K562 (cell line): Measurements from ENCODE around the gene DHDDS. TPM values are rescaled to one million over a fixed set of nuclear protein-coding genes. Genes with fewer than 3 reads are reported as not detected.
A peak's percentile ranks its signal among the peaks of the same experiment; 100 is the strongest.

Experiments used
- ATAC-seq: fragments of 200-7000 bp; cut with Tn5 transposase; 3 replicates; pipeline ENCODE4 v1.9.1; 2020; ENCODE audit warnings: moderate library complexity
- BruUV-seq: library from RNA; stranded (reverse); fragments of 400-500 nt; replicated peaks from 2 replicates; lab custom pipeline; 2021; lab: Mats Ljungman, UMichigan
- CTCF ChIA-PET: fragments of 300-600 bp; formaldehyde crosslinking; extraction: SDS; loops from one replicate; lab custom pipeline; 2021; ENCODE audit warnings: low intra/inter-chr PET ratio; lab: Yijun Ruan, JAX
- POLR2A ChIA-PET: fragments of 300-600, 350-650 bp; sonication (Branson Sonifier 250); formaldehyde crosslinking; extraction: SDS; loops from one replicate; lab custom pipeline; 2021; ENCODE audit warnings: antibody characterized with exemption, inconsistent platforms; lab: Yijun Ruan, JAX
- DNase-seq, 4 experiments: peaks; one replicate each; pipeline versions ENCODE4 v3.0.0 to v3.0.0-alpha.2; 2011 to 2018; ENCODE audit warnings: low spot score in 3 of 4, mixed read lengths in 3 of 4; ENCODE audit errors: extremely low read depth in 1 of 4
- FAIRE-seq: peaks from 2 replicates; lab custom pipeline; 2011; peaks lifted over from hg19 to GRCh38; lab: Jason Lieb, UNC
- H2AFZ ChIP-seq: 2 replicates; pipeline ENCODE4 v1.6.0; 2011; ENCODE audit warnings: low read depth, low read length, control low read depth, inconsistent platforms
- H3K27ac ChIP-seq: fragments of 200-600 bp; 3 replicates; pipeline ENCODE4 v1.8.0; 2011; ENCODE audit warnings: low read depth, mild to moderate bottlenecking, control low read depth, inconsistent platforms, low read length, moderate library complexity, mixed read lengths; ENCODE audit errors: extremely low read depth
- H3K27me3 ChIP-seq, 2 experiments: fragments of 300-600 bp in 1 of 2; 2 replicates in 1 of 2; 3 replicates in 1 of 2; pipeline versions ENCODE4 v1.6.0 to v1.8.0; 2011; ENCODE audit warnings: inconsistent platforms in 2 of 2, low read length in 2 of 2, mild to moderate bottlenecking in 1 of 2, mixed read lengths in 1 of 2, moderate library complexity in 1 of 2; ENCODE audit not compliant: control insufficient read depth in 2 of 2, insufficient read depth in 2 of 2
- H3K36me3 ChIP-seq: fragments of 300-600 bp; 3 replicates; pipeline ENCODE4 v1.8.0; 2011; ENCODE audit warnings: mild to moderate bottlenecking, low read length, inconsistent platforms; ENCODE audit not compliant: control insufficient read depth, insufficient read depth
- H3K4me1 ChIP-seq, 2 experiments: fragments of 200-600 bp in 1 of 2; replicated peaks in 1 of 2; 2 replicates in 1 of 2; 3 replicates in 1 of 2; pipeline versions ENCODE4 v1.5.1 to v1.8.0; 2011; ENCODE audit warnings: inconsistent platforms in 2 of 2, low read length in 2 of 2, mild to moderate bottlenecking in 1 of 2, mixed read lengths in 1 of 2, moderate library complexity in 1 of 2; ENCODE audit not compliant: control insufficient read depth in 2 of 2, insufficient read depth in 2 of 2
- H3K4me2 ChIP-seq: 2 replicates; pipeline ENCODE4 v1.6.1; 2011; ENCODE audit warnings: low read length, control low read depth, inconsistent platforms, mixed read lengths; ENCODE audit not compliant: insufficient read depth
- H3K4me3 ChIP-seq: fragments of 200-600 bp; sonication (generic), shearing (Covaris generic); 2 replicates; pipeline ENCODE4 v1.5.1; 2016; ENCODE audit warnings: control low read depth, inconsistent platforms
- H3K79me2 ChIP-seq: fragments of 200-600 bp; 3 replicates; pipeline ENCODE4 v1.8.0; 2011; ENCODE audit warnings: low read length, inconsistent platforms; ENCODE audit not compliant: control insufficient read depth, insufficient read depth
- H3K9ac ChIP-seq, 2 experiments: 2 replicates each; pipeline versions ENCODE4 v1.6.0 to v1.6.1; 2011; ENCODE audit warnings: low read depth in 2 of 2, low read length in 2 of 2, control low read depth in 1 of 2, inconsistent platforms in 1 of 2, mild to moderate bottlenecking in 1 of 2, mixed read lengths in 1 of 2; ENCODE audit not compliant: insufficient read depth in 1 of 2
- H3K9me1 ChIP-seq: one replicate; pipeline ENCODE4 v1.6.0; 2011; ENCODE audit warnings: inconsistent platforms, mild to moderate bottlenecking, low read length, moderate library complexity; ENCODE audit not compliant: control insufficient read depth, insufficient read depth
- H3K9me3 ChIP-seq: replicated peaks from 2 replicates; pipeline ENCODE4 v1.5.1; 2011; ENCODE audit warnings: low read depth, low read length, inconsistent platforms; ENCODE audit not compliant: control insufficient read depth, insufficient read depth
- H4K20me1 ChIP-seq: replicated peaks from 2 replicates; pipeline ENCODE4 v1.6.1; 2011; ENCODE audit warnings: low read length, inconsistent platforms, mixed read lengths; ENCODE audit not compliant: control insufficient read depth, insufficient read depth
- BACH1 ChIP-seq: fragments of 200-800 bp; sonication (Bioruptor generic); IDR thresholded peaks from 2 replicates; pipeline ENCODE4 v1.6.1; 2016; ENCODE audit warnings: missing genetic modification characterization, missing compliant biosample characterization
- BHLHE40 ChIP-seq: IDR thresholded peaks from 2 replicates; pipeline ENCODE4 v1.6.1; 2011; ENCODE audit warnings: low read length, improper control_type of control experiment
- DIDO1 ChIP-seq: fragments of 450-650 bp; IDR thresholded peaks from 2 replicates; pipeline ENCODE4 v1.6.1; 2016; ENCODE audit warnings: low read depth, missing biosample characterization, missing genetic modification characterization
- FOXJ3 ChIP-seq: sonication (generic); formaldehyde crosslinking; IDR thresholded peaks from 2 replicates; pipeline ENCODE4 v1.4.0; 2020; ENCODE audit warnings: mild to moderate bottlenecking, missing genetic modification reagents
- GATA2 ChIP-seq: sonication (generic); formaldehyde crosslinking; IDR thresholded peaks from 2 replicates; pipeline ENCODE4 v1.4.0; 2020; ENCODE audit warnings: mild to moderate bottlenecking, missing genetic modification reagents
- MTA1 ChIP-seq: fragments of 450-650 bp; IDR thresholded peaks from 2 replicates; pipeline ENCODE4 v1.6.1; 2017; ENCODE audit warnings: borderline replicate concordance
- NR2C2 ChIP-seq, 2 experiments: fragments of 200-800 bp in 1 of 2; sonication (Bioruptor generic) in 1 of 2; sonication (generic) in 1 of 2; formaldehyde crosslinking in 1 of 2; IDR thresholded peaks; 2 replicates each; pipeline versions ENCODE4 v1.6.1 to v1.8.0; 2016 to 2022; ENCODE audit warnings: mild to moderate bottlenecking in 1 of 2, missing compliant biosample characterization in 1 of 2, missing genetic modification characterization in 1 of 2, missing genetic modification reagents in 1 of 2
- RAD51 ChIP-seq: fragments of 450-650 bp; IDR thresholded peaks from 2 replicates; pipeline ENCODE4 v1.7.1; 2016; ENCODE audit warnings: low read depth, mild to moderate bottlenecking, borderline replicate concordance
- TGIF2 ChIP-seq: sonication (generic); formaldehyde crosslinking; IDR thresholded peaks from 2 replicates; pipeline ENCODE4 v1.8.1; 2022; ENCODE audit warnings: mild to moderate bottlenecking, missing genetic modification reagents, moderate library complexity
- XRCC5 ChIP-seq: fragments of 200-400 bp; formaldehyde crosslinking; IDR thresholded peaks from 2 replicates; pipeline ENCODE4 v1.6.1; 2017; ENCODE audit warnings: low read depth, mild to moderate bottlenecking, low read length
- ZNF668 ChIP-seq: fragments of 250-450 bp; sonication (Bioruptor Pico); IDR thresholded peaks from 2 replicates; pipeline ENCODE4 v1.8.0; 2022; ENCODE audit warnings: mild to moderate bottlenecking, inconsistent platforms
- WGBS: fragments of 100-300 bp; shearing (Covaris generic); methylation state at CpG from one replicate; pipeline ENCODE4 v1.1.6; 2016; ENCODE audit warnings: low coverage, mixed read lengths; ENCODE audit not compliant: insufficient coverage; ENCODE audit errors: missing lambda C conversion rate; 5-methylcytosine and 5-hydroxymethylcytosine counted together
- in situ Hi-C: fragments of 300-500 bp; cut with MboI; formaldehyde crosslinking; loops from 4 replicates; pipeline ENCODE4 v1.15.0; 2018; ENCODE audit warnings: inconsistent platforms, mixed read lengths
- intact Hi-C: fragments of 100-400 bp; cut with micrococcal nuclease; formaldehyde crosslinking; loops from 2 replicates; pipeline ENCODE4 v1.14.2; 2022
- polyA plus RNA-seq, 8 experiments: library from polyadenylated mRNA; depleted of rRNA in 4 of 8; stranded (reverse) in 5 of 8; unstranded in 3 of 8; fragments of >200 nt; fragmentation: Nextera tagmentation in 2 of 8; fragmentation: Illumina TruSeq in 1 of 8; extraction: Ambion mirVana in 2 of 8; extraction: Trizol in 1 of 8; gene quantifications; 2 replicates each; pipeline versions ENCODE4 v1.2.1 to v1.2.3, GENCODE V29; 2011 to 2014; ENCODE audit warnings: inconsistent platforms in 1 of 8, missing spikeins in 1 of 8
- total RNA-seq, 7 experiments: library from RNA; depleted of rRNA in 6 of 7; stranded (reverse); fragments of >200 nt in 6 of 7; fragmentation: Illumina TruSeq in 2 of 7; extraction: Trizol in 2 of 7; gene quantifications; 2 replicates each; pipeline versions ENCODE4 v1.2.1 to v1.2.3, GENCODE V29; 2011 to 2021; ENCODE audit warnings: low replicate concordance in 1 of 7
- TF ChIP-seq, protein P1 (sequence below): fragments of 450-650 bp; IDR thresholded peaks from 2 replicates; pipeline ENCODE4 v1.6.1; 2016; ENCODE audit warnings: mild to moderate bottlenecking
- TF ChIP-seq, protein P2 (sequence below): fragments of 250-450 bp; sonication (Bioruptor Pico); IDR thresholded peaks from 2 replicates; pipeline ENCODE4 v1.4.0; 2020; ENCODE audit warnings: borderline replicate concordance
- TF ChIP-seq, protein P3 (sequence below): fragments of 250-450 bp; sonication (Bioruptor Pico); IDR thresholded peaks from 2 replicates; pipeline ENCODE4 v1.9.0; 2021; ENCODE audit warnings: mild to moderate bottlenecking
- TF ChIP-seq, protein P4 (sequence below): fragments of 250-450 bp; sonication (Bioruptor Pico); IDR thresholded peaks from 2 replicates; pipeline ENCODE4 v1.5.0; 2021
- TF ChIP-seq, protein P5 (sequence below): fragments of 200-800 bp; sonication (Bioruptor generic); IDR thresholded peaks from 2 replicates; pipeline ENCODE4 v1.6.1; 2017; ENCODE audit warnings: missing genetic modification characterization, missing compliant biosample characterization

The DHDDS gene
- total and polyA plus RNA-seq, 9 of the 15 experiments (the other 6 are each of a cell fraction or from before 2014, with no cell fraction given) = 33.3 to 55.0 (median 44.3) TPM

DNA sequence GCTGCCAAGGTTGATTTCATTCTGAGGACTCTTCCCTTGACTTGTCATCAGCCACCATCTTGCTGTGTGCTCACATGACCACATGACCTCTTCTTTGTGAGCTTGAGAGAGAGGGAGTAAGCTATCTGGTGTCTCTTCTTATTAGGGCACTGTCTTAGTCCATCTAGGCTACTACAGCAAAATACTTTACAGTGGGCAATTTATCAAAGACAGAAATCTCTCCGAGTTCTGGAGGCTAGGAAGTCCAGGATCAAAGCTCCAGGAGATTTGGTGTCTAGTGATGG, 85.6 kb downstream of the DHDDS start:
- H3K9me1 ChIP-seq = no peaks in the 10 kb centered on the region
- in situ Hi-C loops = no loop called here
- no peaks in the 10 kb centered on the region for H3K79me2 ChIP-seq
- 30% methylated on average over 1 of the region's 1 CpG for WGBS
- H3K4me3 ChIP-seq = no peak overlapping the region
- H3K27ac ChIP-seq = no peak overlapping the region
- H3K4me1 ChIP-seq = peaks cover 4 to 5% of the 10 kb centered on the region in 2 experiments; a peak in 3 of 5 replicates
- peak overlapping the region; percentile 80 for H2AFZ ChIP-seq
- intact Hi-C loops = no loop called here
- ATAC-seq = peak; percentile 71
- no peaks in the 10 kb centered on the region for H3K9me3 ChIP-seq
- no peaks in the 10 kb centered on the region for H4K20me1 ChIP-seq
- no peaks in the 10 kb centered on the region for H3K27me3 ChIP-seq
- ChIA-PET POLR2A (interaction anchor here (0.6 to 7.2 kb wide), 7 partner anchors 8 to 180 kb away, joined by 3 to 60 read pairs (median 4); partner anchors contain the start of gene RPS6KA1), CTCF (no interaction called here)
- no peak for DNase-seq
- no peaks in the 10 kb centered on the region for H3K36me3 ChIP-seq
- BruUV-seq = no TSS peak
- H3K9ac ChIP-seq = peak overlapping the region in 1 of 2 experiments; percentile 1; a peak in 1 of 4 replicates
- peak; percentile 23 for FAIRE-seq
- no peak overlapping the region for H3K4me2 ChIP-seq
- TF ChIP-seq RAD51 = peak; percentile 65; the same call in 1 of the 2 replicates
- no peak for TF ChIP-seq DIDO1
- TF ChIP-seq, protein P1, sequence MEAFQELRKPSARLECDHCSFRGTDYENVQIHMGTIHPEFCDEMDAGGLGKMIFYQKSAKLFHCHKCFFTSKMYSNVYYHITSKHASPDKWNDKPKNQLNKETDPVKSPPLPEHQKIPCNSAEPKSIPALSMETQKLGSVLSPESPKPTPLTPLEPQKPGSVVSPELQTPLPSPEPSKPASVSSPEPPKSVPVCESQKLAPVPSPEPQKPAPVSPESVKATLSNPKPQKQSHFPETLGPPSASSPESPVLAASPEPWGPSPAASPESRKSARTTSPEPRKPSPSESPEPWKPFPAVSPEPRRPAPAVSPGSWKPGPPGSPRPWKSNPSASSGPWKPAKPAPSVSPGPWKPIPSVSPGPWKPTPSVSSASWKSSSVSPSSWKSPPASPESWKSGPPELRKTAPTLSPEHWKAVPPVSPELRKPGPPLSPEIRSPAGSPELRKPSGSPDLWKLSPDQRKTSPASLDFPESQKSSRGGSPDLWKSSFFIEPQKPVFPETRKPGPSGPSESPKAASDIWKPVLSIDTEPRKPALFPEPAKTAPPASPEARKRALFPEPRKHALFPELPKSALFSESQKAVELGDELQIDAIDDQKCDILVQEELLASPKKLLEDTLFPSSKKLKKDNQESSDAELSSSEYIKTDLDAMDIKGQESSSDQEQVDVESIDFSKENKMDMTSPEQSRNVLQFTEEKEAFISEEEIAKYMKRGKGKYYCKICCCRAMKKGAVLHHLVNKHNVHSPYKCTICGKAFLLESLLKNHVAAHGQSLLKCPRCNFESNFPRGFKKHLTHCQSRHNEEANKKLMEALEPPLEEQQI = no peak
- TF ChIP-seq BACH1 = no peak
- TF ChIP-seq, protein P2, sequence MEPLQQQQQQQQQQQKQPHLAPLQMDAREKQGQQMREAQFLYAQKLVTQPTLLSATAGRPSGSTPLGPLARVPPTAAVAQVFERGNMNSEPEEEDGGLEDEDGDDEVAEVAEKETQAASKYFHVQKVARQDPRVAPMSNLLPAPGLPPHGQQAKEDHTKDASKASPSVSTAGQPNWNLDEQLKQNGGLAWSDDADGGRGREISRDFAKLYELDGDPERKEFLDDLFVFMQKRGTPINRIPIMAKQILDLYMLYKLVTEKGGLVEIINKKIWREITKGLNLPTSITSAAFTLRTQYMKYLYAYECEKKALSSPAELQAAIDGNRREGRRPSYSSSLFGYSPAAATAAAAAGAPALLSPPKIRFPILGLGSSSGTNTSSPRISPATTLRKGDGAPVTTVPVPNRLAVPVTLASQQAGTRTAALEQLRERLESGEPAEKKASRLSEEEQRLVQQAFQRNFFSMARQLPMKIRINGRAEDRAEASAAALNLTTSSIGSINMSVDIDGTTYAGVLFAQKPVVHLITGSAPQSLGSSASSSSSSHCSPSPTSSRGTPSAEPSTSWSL = no peak
- TF ChIP-seq, protein P3, sequence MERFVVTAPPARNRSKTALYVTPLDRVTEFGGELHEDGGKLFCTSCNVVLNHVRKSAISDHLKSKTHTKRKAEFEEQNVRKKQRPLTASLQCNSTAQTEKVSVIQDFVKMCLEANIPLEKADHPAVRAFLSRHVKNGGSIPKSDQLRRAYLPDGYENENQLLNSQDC (CRISPR knock-in tag) = no peak
- TF ChIP-seq, protein P4, sequence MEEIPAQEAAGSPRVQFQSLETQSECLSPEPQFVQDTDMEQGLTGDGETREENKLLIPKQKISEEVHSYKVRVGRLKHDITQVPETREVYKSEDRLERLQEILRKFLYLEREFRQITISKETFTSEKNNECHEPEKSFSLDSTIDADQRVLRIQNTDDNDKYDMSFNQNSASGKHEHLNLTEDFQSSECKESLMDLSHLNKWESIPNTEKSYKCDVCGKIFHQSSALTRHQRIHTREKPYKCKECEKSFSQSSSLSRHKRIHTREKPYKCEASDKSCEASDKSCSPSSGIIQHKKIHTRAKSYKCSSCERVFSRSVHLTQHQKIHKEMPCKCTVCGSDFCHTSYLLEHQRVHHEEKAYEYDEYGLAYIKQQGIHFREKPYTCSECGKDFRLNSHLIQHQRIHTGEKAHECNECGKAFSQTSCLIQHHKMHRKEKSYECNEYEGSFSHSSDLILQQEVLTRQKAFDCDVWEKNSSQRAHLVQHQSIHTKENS (CRISPR knock-in tag) = no peak
- TF ChIP-seq BHLHE40 = no peak
- TF ChIP-seq XRCC5 = no peak
- TF ChIP-seq ZNF668 = no peak
- TF ChIP-seq NR2C2 (CRISPR knock-in tag; IDR thresholded peaks at IDR 0.05) = no peak
- TF ChIP-seq NR2C2 (tag; IDR thresholded peaks at IDR 0.05) = peak; percentile 40; the same call in 1 of the 2 replicates
- TF ChIP-seq, protein P5, sequence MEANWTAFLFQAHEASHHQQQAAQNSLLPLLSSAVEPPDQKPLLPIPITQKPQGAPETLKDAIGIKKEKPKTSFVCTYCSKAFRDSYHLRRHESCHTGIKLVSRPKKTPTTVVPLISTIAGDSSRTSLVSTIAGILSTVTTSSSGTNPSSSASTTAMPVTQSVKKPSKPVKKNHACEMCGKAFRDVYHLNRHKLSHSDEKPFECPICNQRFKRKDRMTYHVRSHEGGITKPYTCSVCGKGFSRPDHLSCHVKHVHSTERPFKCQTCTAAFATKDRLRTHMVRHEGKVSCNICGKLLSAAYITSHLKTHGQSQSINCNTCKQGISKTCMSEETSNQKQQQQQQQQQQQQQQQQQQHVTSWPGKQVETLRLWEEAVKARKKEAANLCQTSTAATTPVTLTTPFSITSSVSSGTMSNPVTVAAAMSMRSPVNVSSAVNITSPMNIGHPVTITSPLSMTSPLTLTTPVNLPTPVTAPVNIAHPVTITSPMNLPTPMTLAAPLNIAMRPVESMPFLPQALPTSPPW (CRISPR knock-in tag) = no peak
- no peak for TF ChIP-seq MTA1
- TF ChIP-seq GATA2 (CRISPR knock-in tag) = no peak
- TF ChIP-seq TGIF2 = no peak
- TF ChIP-seq FOXJ3 = no peak
